ENCODE measurements around the gene RTEL1. TPM values are rescaled to one million over a fixed set of nuclear protein-coding genes. Genes with fewer than 3 reads are reported as not detected.

Gene RTEL1
- total and polyA plus RNA-seq, 2 donors (not counting 1 experiment from before 2014, with no cell fraction given), result 15.1 to 32.6 TPM

- Mint-ChIP-seq H3K4me1 (peaks cover 18% of the 10 kb centered on the region), H3K9me3 (ENCODE audit: insufficient read depth) (no peaks in the 10 kb centered on the region), H3K27me3 (no peaks in the 10 kb centered on the region), H3K27ac (no peak within 1 kb of the TSS), H3K4me3 (peak within 1 kb of the TSS; percentile 80)
- no peaks in the 10 kb centered on the region for H3K27me3 ChIP-seq (replicated peaks in 1 of 4; ENCODE audit: control extremely low read depth in 1 of 4, control insufficient read depth in 3 of 4, insufficient read depth in 4 of 4, low read length in 3 of 4)
- H3K27ac ChIP-seq (ENCODE audit: low read length in 2 of 2), result no peak within 1 kb of the TSS
- peak; percentile 79 for DNase-seq
- H3K4me1 ChIP-seq (ENCODE audit: control insufficient read depth in 2 of 2, insufficient read depth in 2 of 2, low read length in 2 of 2), result peaks cover 35 to 46% of the 10 kb centered on the region in 2 donors
- H3K9ac ChIP-seq (ENCODE audit: low read length), result peak within 1 kb of the TSS; percentile 68
- peaks cover 29% of the 10 kb centered on the region for H4K20me1 ChIP-seq (ENCODE audit: control insufficient read depth, insufficient read depth, low read length, poor library complexity, severe bottlenecking)
- WGBS (ENCODE audit: insufficient coverage), result 2% methylated on average over 136 of the region's 136 CpGs
- H3K4me2 ChIP-seq (replicated peaks; ENCODE audit: low read depth, low read length, poor library complexity, severe bottlenecking), result peak within 1 kb of the TSS; percentile 95
- intact Hi-C loops (cut with micrococcal nuclease), result loop anchor here (1.0 to 5.0 kb wide), 2 partner anchors 125 to 202 kb away; partner anchors contain the start of gene PTK6
- CTCF ChIA-PET, result no interaction called here
- peak within 1 kb of the TSS; percentile 70 for H2AFZ ChIP-seq (ENCODE audit: insufficient read depth, low read depth, low read length, poor library complexity, severe bottlenecking)
- H3K79me2 ChIP-seq (ENCODE audit: control insufficient read depth, insufficient read depth, low read length), result peaks cover 14% of the 10 kb centered on the region
- POLR2A ChIA-PET, result interaction anchor here (0.6 to 1.8 kb wide), 4 partner anchors 10 to 207 kb away, joined by 3 to 8 read pairs (median 3); partner anchors contain the start of genes ARFRP1, TPD52L2 and ZGPAT
- ATAC-seq (ENCODE audit: low read depth), result peak; percentile 71
- TF ChIP-seq EZH2 (IDR thresholded peaks at IDR 0.05; ENCODE audit: borderline replicate concordance, insufficient read depth, low read depth, low read length, poor library complexity, severe bottlenecking) (no peak), CTCF (IDR thresholded peaks at IDR 0.05) (no peak)
- H3K9me3 ChIP-seq (ENCODE audit: control extremely low read depth in 1 of 3, control insufficient read depth in 2 of 3, insufficient read depth in 1 of 3, low read length in 2 of 3), result no peaks in the 10 kb centered on the region
- peaks cover 0 to 15% of the 10 kb centered on the region in 2 experiments for H3K36me3 ChIP-seq (replicated peaks in 1 of 2; ENCODE audit: control extremely low read depth in 1 of 2, control insufficient read depth in 1 of 2, extremely low read depth in 1 of 2, insufficient read depth in 2 of 2, low read length in 1 of 2)
- H3K4me3 ChIP-seq (ENCODE audit: control extremely low read depth in 1 of 5, extremely low read depth in 1 of 5, insufficient read depth in 1 of 5, low read depth in 2 of 5, low read length in 4 of 5), result peak within 1 kb of the TSS; percentile 23 to 64 (median 50)
Observed at GRCh38 chr20:63739130-63740069, 81.3 kb downstream of the RTEL1 start, which contains the start of gene SLC2A4RG. Gene SLC2A4RG, plus strand, starts transcription at chr20:63739776. Its CDS starts 137 bp downstream, at chr20:63739913.
